Testis (tissue), 3 donors: ENCODE results near the gene TMEM39A. TPM values are rescaled to one million over a fixed set of nuclear protein-coding genes. Genes with fewer than 3 reads are reported as not detected.

ENCODE experiments used
- DNase-seq: peaks from one replicate; pipeline ENCODE4 v3.0.0-alpha.2; 2019
- H3K27ac ChIP-seq, 2 donors: fragments of 200-600 bp; sonication (generic); one replicate each; pipeline ENCODE4 v1.5.1; 2019
- H3K27me3 ChIP-seq: fragments of 200-600 bp; sonication (generic); one replicate; pipeline ENCODE4 v1.5.1; 2019
- H3K36me3 ChIP-seq: fragments of 200-600 bp; sonication (generic); one replicate; pipeline ENCODE4 v1.5.1; 2017; ENCODE audit warnings: low read depth; ENCODE audit errors: missing control alignments
- H3K4me1 ChIP-seq: fragments of 200-600 bp; sonication (generic); one replicate; pipeline ENCODE4 v1.5.1; 2019
- H3K4me3 ChIP-seq, 2 donors: fragments of 200-600 bp; sonication (generic); one replicate each; pipeline ENCODE4 v1.5.1; 2017 to 2019
- H3K9me3 ChIP-seq: fragments of 200-600 bp; sonication (generic); one replicate; pipeline ENCODE4 v1.5.1; 2017
- POLR2A ChIP-seq: fragments of 450-650 bp; IDR thresholded peaks from one replicate; pipeline ENCODE4 v1.6.1; 2017; ENCODE audit warnings: antibody characterized with exemption, mild to moderate bottlenecking, moderate library complexity
- WGBS, 2 donors: methylation state at CpG; one replicate each; pipeline ENCODE4 v1.1.5; 2018; 5-methylcytosine and 5-hydroxymethylcytosine counted together
- intact Hi-C: fragments of 100-400 bp; cut with DNase I; formaldehyde crosslinking; loops from one replicate; pipeline ENCODE4 v1.15.1; 2023; ENCODE audit warnings: low total_unique reads
- polyA plus RNA-seq: library from polyadenylated mRNA; stranded (reverse); fragments of 350-450 nt; fragmentation: Illumina TruSeq; extraction: RNeasy Lipid Tissue Mini Kit (QIAGEN cat#74804); gene quantifications from one replicate; pipeline ENCODE4 v1.2.3, GENCODE V29; 2014; ENCODE audit warnings: low read depth, low replicate concordance; ENCODE audit not compliant: insufficient read depth
- total RNA-seq, 2 donors: library from RNA; depleted of rRNA; stranded (reverse); fragments of >200 nt; gene quantifications; one replicate each; pipeline ENCODE4 v1.2.3, GENCODE V29; 2016
- TF ChIP-seq, protein P1 (sequence below), 3 experiments: fragments of 450-650 bp in 2 of 3; fragments of 200-600 bp in 1 of 3; sonication (generic) in 1 of 3; IDR thresholded peaks; one replicate each; pipeline ENCODE4 v1.5.1; 2016 to 2019; ENCODE audit warnings: antibody characterized with exemption in 3 of 3, mild to moderate bottlenecking in 2 of 3, moderate library complexity in 1 of 3

The TMEM39A gene
- total and polyA plus RNA-seq, 3 donors from 2014 or later, result 33.5 to 46.0 (median 39.8) TPM

DNA sequence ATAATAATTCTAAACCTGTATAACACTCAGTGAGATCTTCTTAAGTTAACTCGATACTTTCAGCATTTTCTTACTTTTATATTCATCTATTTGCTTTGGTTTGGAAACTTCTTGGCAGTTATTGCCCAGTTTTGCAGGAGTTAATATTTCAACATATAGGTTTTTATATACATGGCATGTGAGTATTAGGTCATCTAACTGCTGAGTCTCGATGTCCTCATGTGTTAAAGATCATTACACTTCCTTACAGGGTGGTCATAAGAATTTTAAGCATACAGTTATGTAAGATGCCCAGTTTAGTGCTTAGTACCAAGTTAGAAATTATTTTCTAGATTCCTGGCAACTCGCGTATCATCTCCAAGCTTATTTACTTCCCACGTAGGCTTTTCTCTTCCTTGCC is 62.9 kb downstream of the TMEM39A start:
- no peak overlapping the region for H3K4me3 ChIP-seq
- no peaks in the 10 kb centered on the region for H3K27me3 ChIP-seq
- intact Hi-C loops, result no loop called here
- 93 to 94% methylated on average over 5 of the region's 5 CpGs for WGBS, 2 donors
- H3K27ac ChIP-seq, result no peak overlapping the region
- no peaks in the 10 kb centered on the region for H3K4me1 ChIP-seq
- H3K36me3 ChIP-seq, result no peaks in the 10 kb centered on the region
- no peak for DNase-seq
- H3K9me3 ChIP-seq, result no peaks in the 10 kb centered on the region
- no peak for TF ChIP-seq POLR2A
- TF ChIP-seq, protein P1, sequence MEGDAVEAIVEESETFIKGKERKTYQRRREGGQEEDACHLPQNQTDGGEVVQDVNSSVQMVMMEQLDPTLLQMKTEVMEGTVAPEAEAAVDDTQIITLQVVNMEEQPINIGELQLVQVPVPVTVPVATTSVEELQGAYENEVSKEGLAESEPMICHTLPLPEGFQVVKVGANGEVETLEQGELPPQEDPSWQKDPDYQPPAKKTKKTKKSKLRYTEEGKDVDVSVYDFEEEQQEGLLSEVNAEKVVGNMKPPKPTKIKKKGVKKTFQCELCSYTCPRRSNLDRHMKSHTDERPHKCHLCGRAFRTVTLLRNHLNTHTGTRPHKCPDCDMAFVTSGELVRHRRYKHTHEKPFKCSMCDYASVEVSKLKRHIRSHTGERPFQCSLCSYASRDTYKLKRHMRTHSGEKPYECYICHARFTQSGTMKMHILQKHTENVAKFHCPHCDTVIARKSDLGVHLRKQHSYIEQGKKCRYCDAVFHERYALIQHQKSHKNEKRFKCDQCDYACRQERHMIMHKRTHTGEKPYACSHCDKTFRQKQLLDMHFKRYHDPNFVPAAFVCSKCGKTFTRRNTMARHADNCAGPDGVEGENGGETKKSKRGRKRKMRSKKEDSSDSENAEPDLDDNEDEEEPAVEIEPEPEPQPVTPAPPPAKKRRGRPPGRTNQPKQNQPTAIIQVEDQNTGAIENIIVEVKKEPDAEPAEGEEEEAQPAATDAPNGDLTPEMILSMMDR (IDR thresholded peaks at IDR 0.05), result no peak

DNA sequence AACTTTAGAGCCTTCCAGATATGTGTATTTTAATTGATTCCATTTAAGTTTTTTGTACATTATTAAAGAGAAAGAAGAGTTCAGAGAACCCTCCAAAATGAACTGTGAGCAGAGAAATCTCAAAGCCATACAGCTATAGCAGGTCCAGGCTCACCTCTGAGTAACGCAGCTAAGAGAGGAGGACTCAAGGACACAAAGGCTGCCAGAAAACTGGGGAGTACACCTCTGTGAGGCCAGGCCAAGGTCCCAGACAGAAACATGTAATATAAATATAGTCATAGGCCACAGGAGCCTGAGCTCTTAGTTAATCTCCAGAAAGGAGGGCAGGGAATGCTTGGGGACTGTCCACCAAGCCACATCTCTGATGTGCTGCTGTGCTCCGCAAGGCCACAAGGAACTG is 66.5 kb downstream of the TMEM39A start:
- H3K27ac ChIP-seq, result no peak overlapping the region
- 78 to 81% methylated on average over 2 of the region's 2 CpGs for WGBS, 2 donors
- intact Hi-C loops, result no loop called here
- no peaks in the 10 kb centered on the region for H3K4me1 ChIP-seq
- TF ChIP-seq POLR2A, result no peak
- TF ChIP-seq, protein P1 (IDR thresholded peaks at IDR 0.05), result no peak
- no peaks in the 10 kb centered on the region for H3K36me3 ChIP-seq
- no peaks in the 10 kb centered on the region for H3K27me3 ChIP-seq
- no peak for DNase-seq
- H3K9me3 ChIP-seq, result no peaks in the 10 kb centered on the region
- H3K4me3 ChIP-seq, result no peak overlapping the region

DNA sequence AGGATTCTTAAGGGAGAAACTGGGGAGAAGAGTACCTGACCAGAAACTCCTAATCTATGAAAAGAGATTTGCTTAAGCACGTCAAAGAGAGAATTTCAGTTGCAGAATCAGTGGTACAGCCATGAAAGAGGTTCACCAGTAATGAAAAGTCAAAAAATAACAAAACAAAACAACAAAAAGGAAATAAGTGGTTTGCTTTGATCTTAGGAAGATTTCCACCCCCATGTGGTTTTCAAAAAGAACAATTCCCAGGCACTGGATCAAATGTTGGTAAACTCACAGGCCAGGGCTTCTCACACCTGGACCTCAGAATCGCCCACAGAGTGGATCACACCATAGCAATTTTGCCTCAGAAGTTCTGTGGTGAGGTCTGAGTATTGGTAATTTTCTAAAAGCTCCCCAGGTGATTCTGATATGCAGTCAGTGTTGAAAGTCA is 67.5 kb downstream of the TMEM39A start:
- no peak for DNase-seq
- Histone ChIP-seq H3K36me3 (no peaks in the 10 kb centered on the region), H3K4me1 (no peaks in the 10 kb centered on the region), H3K27me3 (no peaks in the 10 kb centered on the region), H3K4me3 (no peak overlapping the region), H3K9me3 (no peaks in the 10 kb centered on the region), H3K27ac (no peak overlapping the region)
- intact Hi-C loops, result no loop called here
- 90 to 92% methylated on average over 2 of the region's 2 CpGs for WGBS, 2 donors
- TF ChIP-seq, protein P1 (IDR thresholded peaks at IDR 0.05), result no peak
- TF ChIP-seq POLR2A, result no peak

DNA sequence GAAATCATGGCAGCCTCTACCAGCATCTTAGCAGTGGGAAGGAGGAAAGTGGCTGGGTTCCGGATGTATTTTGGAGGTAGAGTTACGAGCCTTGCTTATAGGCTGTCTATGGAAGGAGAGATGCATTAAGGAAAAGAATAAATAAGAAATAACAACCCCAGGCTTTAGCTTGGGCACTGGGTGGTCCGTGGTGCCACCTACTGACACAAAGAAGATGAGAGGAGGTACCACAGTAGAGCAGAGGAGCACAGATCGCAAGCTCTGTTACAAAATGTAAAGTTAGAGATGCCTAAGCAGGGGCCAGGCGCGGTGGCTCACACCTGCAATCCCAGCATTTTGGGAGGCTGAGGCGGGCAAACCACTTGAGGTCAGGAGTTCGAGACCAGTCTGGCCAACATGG is 74.8 kb downstream of the TMEM39A start:
- no peak for TF ChIP-seq POLR2A
- TF ChIP-seq, protein P1 (IDR thresholded peaks at IDR 0.05), result no peak
- no peaks in the 10 kb centered on the region for H3K27me3 ChIP-seq
- no peak overlapping the region for H3K27ac ChIP-seq
- no peak for DNase-seq
- no peaks in the 10 kb centered on the region for H3K4me1 ChIP-seq
- H3K9me3 ChIP-seq, result no peaks in the 10 kb centered on the region
- H3K4me3 ChIP-seq, result no peak overlapping the region
- 72 to 94% methylated on average over 8 of the region's 8 CpGs for WGBS, 2 donors
- intact Hi-C loops, result no loop called here
- H3K36me3 ChIP-seq, result no peaks in the 10 kb centered on the region

DNA sequence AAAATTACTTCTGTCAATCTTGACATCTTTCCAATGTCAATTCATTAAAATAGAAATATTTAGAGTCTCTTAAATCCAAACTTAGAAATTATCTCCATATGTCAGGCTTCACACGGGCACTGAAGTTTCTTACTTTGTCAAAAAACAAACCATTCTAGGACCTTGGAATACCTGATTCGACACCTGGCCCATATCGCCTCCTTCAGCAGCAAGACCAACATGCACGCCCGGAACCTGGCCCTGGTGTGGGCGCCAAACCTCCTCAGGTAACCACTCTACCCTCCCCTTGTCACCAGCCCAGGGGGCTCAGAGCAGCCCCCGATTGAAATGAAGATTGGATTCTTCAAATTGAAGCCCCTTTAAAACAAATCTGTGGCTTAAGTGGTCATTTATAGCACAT is 81.3 kb downstream of the TMEM39A start:
- TF ChIP-seq POLR2A, result no peak
- TF ChIP-seq, protein P1 (IDR thresholded peaks at IDR 0.05), result no peak
- no peaks in the 10 kb centered on the region for H3K27me3 ChIP-seq
- no peak overlapping the region for H3K4me3 ChIP-seq
- H3K36me3 ChIP-seq, result no peaks in the 10 kb centered on the region
- 79 to 81% methylated on average over 7 of the region's 7 CpGs for WGBS, 2 donors
- DNase-seq, result no peak
- H3K9me3 ChIP-seq, result no peaks in the 10 kb centered on the region
- H3K4me1 ChIP-seq, result no peaks in the 10 kb centered on the region
- no peak overlapping the region for H3K27ac ChIP-seq
- intact Hi-C loops, result no loop called here
